GM12864 (cell line): ENCODE measurements around the gene CAMKK2.

Experiments
- DNase-seq: peaks from one replicate; pipeline ENCODE4 v3.0.0-alpha.2; 2011; ENCODE audit warnings: low read depth
- H3K4me3 ChIP-seq: 2 replicates; pipeline ENCODE4 v1.5.1; 2011; ENCODE audit warnings: mild to moderate bottlenecking, low read depth, low read length, control low read depth
- TF ChIP-seq, protein P1 (sequence below): IDR thresholded peaks from 2 replicates; pipeline ENCODE4 v1.5.1; 2011; ENCODE audit warnings: low read depth, mild to moderate bottlenecking, moderate library complexity, low read length, control low read depth, inconsistent platforms; ENCODE audit errors: missing control alignments

Gene CAMKK2

DNA sequence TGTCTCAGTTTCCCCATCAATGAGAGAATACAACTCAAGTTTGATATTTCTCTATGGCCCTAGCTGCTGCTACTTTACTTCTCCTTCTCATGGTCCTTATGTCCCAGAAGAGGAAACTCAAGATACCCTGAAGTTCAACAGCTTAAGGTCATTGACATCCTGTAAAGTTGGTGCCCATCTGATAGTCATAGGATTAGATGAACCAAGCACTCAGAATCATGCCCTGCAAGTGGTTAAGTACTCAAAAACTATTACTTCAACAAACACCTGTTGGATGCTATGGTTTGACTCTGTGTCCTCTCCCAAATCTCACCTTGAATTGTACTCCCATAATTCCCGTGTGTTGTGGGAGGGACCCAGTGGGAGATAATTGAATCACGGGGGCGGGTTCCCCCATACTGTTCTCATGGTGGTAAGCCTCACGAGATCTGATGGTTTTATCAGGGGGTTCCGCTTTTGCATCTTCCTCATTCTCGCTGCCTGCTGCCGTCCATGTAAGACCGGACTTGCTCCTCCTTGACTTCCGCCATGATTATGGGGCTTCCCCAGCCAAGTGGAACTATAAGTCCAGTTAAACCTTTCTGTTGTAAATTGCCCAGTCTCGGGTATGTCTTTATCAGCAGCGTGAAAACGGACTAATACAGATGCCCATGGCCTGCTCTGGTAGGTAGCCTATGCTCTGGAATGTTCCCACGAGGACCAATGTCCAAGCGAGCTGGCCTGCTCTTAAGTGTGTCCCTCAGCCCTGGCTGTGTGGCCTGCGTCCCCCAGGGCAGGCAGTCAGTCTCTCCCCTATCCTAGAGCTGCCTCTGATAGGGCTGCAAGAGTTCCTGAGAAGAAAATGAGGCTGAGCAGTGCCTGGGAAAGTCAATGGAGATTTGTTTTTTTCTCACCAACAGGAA is 18.1 kb downstream of the CAMKK2 start:
- TF ChIP-seq, protein P1, sequence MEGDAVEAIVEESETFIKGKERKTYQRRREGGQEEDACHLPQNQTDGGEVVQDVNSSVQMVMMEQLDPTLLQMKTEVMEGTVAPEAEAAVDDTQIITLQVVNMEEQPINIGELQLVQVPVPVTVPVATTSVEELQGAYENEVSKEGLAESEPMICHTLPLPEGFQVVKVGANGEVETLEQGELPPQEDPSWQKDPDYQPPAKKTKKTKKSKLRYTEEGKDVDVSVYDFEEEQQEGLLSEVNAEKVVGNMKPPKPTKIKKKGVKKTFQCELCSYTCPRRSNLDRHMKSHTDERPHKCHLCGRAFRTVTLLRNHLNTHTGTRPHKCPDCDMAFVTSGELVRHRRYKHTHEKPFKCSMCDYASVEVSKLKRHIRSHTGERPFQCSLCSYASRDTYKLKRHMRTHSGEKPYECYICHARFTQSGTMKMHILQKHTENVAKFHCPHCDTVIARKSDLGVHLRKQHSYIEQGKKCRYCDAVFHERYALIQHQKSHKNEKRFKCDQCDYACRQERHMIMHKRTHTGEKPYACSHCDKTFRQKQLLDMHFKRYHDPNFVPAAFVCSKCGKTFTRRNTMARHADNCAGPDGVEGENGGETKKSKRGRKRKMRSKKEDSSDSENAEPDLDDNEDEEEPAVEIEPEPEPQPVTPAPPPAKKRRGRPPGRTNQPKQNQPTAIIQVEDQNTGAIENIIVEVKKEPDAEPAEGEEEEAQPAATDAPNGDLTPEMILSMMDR, result no peak
- DNase-seq, result no peak
- no peak overlapping the region for H3K4me3 ChIP-seq

DNA sequence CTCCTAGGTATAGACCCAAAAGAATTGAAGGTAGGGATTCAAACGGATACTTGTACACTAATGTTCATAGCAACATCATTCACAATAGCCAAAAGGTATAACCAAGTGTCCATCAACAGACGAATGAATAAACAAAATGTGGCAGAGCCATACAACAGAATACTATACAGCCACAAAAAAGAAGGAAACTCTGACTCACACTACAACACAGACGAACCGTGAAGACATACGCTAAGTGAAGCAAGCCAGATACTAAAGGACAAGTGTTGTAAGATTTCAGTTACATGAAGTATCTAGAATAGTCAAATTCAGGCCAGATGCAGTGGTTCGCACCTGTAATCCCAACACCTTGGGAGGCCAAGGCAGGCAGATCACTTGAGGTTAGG is 19.1 kb downstream of the CAMKK2 start:
- H3K4me3 ChIP-seq, result no peak overlapping the region
- no peak for DNase-seq
- TF ChIP-seq, protein P1, result no peak

DNA sequence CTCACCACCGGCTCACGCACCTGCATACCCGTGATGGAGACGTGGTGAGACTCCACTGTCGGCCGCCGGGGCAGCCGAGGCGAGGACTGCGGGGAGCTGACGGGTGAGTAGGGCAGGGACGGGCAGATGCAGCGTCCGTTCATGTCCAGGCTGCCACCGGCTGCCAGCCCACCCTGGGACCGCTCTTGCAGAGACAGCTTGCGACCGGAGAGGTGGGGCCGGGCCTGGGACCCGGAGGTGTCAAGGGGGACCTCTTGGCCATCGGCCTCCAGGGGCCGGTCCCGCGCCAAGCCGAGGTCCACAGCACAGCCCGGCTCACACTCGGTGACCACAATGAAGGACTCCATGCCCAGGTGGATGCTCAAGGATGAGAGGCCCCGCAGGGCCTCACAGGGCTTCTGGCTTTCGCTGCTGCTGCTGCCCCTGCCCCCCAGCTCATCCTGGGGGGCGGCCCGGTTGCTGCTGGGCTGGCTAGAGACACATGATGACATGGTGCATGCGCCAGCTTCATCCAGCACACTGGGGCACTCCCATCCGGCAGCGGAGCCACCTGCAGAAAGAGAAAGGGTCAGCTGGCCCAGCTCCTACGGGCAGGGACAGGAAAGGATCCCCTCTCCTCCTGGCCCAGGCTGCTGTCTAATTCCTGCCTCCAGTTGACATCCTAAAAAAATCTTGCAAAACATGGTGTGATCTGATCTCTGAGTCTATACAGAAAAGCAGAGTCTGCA is 22.3 kb downstream of the CAMKK2 start:
- no peak for DNase-seq
- TF ChIP-seq, protein P1, result no peak
- H3K4me3 ChIP-seq, result no peak overlapping the region

DNA sequence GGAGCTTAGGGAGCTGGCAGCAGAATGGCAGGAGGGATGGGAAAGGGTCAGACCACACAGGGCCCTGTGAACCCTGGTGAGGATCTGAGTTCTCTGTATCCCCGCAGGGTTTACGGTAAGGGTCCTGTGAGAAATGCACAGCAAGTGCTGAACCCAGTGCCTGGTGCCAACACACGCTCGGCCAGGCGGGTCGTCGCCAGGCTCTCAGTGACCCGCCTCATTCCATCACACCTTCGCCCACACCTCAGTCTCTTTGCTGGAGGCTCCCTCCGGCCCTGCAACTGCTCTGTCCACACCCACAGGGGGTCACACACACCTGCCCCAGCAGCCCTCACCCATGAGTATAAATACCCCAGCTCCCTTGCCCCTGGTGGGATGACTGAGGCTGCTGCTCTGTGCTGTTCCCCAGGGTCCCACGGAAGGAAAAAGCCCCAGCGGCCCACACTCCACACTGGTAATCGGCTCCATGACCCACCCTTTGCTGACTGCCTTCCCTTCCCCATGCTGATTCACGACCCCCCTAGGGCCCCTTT is 23.1 kb downstream of the CAMKK2 start:
- no peak for DNase-seq
- TF ChIP-seq, protein P1, result no peak
- H3K4me3 ChIP-seq, result no peak overlapping the region

DNA sequence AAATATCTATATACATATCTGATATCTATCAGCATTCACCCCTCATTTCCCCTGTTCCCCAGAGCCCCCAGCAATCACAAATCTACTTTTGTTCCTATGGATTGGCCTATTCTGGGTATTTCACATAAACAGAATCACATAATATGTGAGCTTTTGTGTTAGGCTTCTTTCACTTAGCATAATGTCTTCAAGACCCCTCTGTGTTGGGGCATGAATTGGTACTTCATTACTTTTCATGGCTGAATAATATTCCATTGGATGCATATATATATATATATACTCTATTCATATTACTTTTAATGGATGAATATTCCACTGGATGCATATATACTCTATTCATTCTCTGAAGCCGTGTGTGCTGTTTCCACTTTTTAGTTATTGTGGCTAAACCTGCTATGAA is 28.7 kb downstream of the CAMKK2 start:
- H3K4me3 ChIP-seq, result no peak overlapping the region
- TF ChIP-seq, protein P1, result no peak
- DNase-seq, result no peak

DNA sequence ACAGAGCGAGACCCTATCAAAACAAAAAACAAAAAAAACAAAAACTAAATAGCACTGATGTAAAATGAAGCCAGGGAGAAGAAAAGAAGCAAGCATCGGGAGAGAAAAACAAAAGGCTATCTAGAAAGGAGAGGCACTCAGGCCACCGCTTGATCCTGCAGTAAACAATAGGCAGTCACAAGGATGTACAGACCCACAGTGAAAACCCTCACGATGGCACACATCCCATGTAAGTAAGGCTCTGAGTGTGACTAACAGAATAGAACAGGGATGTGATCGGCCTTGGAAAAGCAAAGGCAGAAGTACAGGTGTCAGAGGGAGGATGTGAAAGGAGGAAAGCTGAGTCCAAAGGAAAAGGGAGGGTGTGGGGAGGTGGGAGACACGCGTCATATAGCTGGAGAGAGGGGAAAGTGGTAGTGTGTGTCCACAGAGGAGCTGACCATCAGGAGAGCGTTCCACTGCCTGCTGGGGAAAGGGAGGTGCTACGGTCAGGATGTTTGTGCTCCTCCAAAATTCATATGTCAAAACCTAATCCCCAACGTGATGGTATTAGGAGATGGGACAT is 31.5 kb downstream of the CAMKK2 start:
- no peak for DNase-seq
- H3K4me3 ChIP-seq, result no peak overlapping the region
- TF ChIP-seq, protein P1, result no peak
